GM21786 (cell line): ENCODE data around the gene FOXO3.
A peak's percentile ranks its signal among the peaks of the same experiment; 100 is the strongest.
"Not testable (repeated sequence)": the region's sequence is repeated elsewhere in the genome, so short reads cannot be mapped to it uniquely, and the experiment has no call there.

Experiments
- ATAC-seq: cut with Tn5 transposase; IDR thresholded peaks from one replicate; pipeline ENCODE4 v1.9.1; 2021; ENCODE audit not compliant: unreplicated experiment

The FOXO3 gene

GRCh38 chr6:108560463-108561308, at the start of gene FOXO3:
FOXO3 (plus strand) TSS chr6:108560917; CDS start chr6:108561209, 292 bp downstream.
- ATAC-seq = no peak

DNA sequence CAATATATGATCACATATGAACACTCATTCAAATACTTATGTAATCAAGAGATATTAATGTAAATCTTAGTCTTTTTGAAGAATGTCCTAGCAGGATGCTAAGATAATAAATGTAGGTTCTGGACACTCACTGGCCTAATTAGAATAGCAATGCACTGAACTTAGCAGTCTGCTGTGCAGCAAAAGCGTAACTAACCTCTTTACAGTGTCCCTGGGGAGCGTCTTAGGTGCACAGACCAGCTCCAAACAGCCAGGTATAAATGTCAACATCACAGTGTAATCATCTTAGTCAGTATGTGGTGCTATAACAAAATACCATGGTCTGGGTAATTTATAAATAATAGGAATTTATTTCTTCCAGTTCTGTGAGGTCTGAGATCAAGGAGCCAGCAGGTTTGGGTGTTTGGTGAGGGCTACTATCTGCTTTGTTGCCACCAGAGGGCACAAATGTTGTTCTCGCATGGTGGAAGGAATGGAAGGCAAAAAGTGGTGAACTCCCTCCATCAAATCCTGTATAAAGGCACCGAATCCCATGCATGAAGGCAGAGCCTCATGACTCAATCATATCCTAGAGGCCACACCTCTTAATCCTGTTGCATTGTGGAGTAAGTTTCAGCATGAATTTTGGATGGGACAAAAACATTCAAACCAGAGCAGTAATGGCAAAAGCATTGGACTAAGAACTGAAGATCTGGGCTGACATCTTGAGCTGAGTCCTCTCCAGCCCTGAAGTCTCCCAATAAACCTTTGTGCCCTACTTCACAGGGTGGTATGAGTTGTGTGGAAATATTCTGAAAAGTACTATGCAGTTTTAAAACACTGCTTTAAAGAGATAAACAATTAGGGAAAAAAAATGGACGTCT, 41.8 kb upstream of the FOXO3 start:
- ATAC-seq = no peak

DNA sequence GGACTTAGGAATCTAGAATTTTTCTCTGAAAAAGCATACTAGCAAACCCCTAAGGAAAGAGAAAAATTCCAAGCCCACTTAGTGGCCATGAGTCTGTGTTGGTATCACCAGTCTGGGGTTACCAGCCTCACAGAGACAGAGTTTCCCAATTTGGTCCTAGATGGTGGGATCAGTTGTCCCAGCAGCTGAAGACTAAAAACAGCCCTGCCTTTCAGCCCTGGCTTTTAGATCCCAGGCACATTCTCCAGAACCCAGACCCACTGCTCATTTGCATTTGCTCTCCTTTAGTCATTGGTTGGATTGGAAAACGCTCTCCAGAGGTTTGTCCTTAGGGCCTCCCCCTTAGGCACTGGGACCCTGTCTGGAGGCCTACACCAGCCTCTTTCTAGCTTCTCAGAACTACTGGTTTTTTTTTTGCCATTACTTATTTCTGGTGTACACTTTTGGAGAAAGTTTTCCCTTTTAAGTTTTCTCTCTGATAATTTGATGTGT, 39.1 kb upstream of the FOXO3 start:
- no peak for ATAC-seq

DNA sequence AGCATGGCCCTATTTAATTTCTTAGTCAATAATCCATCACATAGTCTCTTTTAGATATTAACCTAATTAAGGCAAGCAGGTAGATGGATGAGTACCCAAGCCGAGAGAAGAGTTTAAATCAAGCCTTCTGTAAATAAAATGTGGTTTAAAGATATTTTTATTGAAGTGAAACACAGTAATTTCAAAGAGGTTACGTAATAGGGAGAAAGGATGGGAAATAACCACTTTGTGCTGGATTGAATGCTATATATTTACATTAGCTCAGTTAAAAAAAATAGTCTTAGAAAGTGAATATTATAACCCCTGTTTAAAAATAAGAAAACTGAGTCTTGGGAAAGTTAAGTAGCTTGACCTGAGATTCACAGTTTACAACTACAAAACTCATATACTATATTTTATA, 37.0 kb upstream of the FOXO3 start:
- no peak for ATAC-seq

- no peak for ATAC-seq
These were observed 36.0 kb upstream of the FOXO3 start for GRCh38 chr6:108524528-108525248.

- ATAC-seq = no peak
These were observed 34.0 kb upstream of the FOXO3 start for GRCh38 chr6:108526739-108527174.

- ATAC-seq = no peak
These were observed 31.8 kb upstream of the FOXO3 start for GRCh38 chr6:108528878-108529277.

GRCh38 chr6:108531332-108531731, 29.4 kb upstream of the FOXO3 start:
- ATAC-seq = no peak

- ATAC-seq = no peak
These were observed 25.5 kb upstream of the FOXO3 start for GRCh38 chr6:108535114-108535742.

GRCh38 chr6:108535920-108536535, 24.7 kb upstream of the FOXO3 start:
- ATAC-seq = not testable (repeated sequence)

DNA sequence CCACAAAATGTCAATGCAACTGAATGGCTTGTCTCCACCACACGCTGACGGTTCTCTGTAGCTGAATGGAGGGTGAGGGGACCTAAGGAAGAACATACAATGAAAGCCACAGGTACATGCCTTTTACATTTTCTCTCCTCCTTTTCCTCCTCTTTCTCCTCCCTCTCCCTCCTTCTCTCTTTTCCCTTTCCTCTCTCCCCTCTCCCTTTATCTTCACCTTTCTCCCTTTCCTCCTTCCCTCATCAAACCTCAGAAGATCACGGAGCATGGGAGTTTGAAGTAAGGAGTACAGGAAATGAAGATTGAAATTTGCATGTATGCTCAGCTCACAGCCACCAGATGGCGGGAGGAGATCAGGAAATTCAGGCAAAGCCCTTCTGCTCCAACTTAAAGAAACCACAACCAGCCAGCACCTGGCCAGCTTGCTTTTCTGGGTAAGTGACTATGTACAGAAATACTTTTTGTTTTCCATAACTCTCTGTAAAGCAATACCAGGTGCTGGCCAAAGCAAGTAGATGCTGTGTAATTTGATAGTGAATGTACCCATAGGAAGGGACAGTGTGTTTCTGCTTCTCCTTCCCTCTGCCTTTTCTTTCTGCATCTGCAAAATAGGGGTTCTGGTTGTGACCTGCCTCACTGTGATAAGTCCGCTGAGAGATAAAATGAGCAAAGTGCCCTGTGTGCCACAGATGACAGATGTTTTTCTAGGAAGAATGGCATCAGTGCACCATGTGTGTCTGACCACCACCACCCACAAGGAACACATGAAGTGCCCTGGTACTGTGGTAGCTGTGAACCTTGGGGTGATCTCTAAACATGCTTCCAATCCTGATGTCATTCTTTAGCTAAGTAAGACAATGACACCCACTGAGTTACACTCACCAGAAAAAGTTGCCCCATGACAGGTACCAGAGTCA, 18.6 kb upstream of the FOXO3 start:
- ATAC-seq = peak; percentile 74

GRCh38 chr6:108543175-108543940, 17.4 kb upstream of the FOXO3 start:
- ATAC-seq = no peak

DNA sequence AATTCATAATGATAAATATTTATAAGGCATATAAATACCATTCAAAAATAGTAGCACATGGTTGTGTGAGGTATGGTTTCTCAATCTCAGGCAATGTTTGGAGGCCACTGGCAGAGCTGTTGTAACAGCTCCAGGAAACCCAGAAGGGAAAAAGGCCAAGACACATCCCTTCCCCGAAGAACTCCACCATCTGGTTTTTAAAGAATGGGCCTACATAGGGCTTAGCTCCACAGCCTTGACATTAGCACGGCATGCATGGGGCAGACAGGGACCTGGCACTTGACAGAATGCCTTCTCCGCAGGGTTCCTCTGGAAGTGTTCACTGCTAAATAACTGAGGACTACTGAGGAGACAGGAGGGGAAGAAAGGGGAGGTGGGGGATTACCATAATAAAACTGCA, 16.1 kb upstream of the FOXO3 start:
- ATAC-seq = no peak

GRCh38 chr6:108546079-108547049, 14.4 kb upstream of the FOXO3 start:
- no peak for ATAC-seq

DNA sequence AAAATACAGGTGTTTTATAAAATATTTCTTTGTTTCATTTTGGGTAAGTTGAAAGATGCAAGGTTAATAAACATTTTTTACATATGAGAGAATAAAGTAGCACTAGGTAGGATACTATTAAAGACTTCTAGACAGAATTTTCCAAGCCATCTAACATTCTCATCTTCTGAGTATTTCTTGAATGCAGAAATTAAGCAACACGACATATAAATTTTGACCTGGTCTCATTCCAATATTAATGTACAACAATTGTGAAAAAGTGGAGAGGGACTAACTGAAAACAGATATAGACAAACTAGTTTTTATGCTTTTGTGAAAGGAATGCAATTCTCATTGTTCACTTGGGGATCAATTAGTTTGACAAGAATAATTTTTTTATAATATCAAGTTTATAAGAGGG, 11.5 kb upstream of the FOXO3 start:
- ATAC-seq = no peak

GRCh38 chr6:108549741-108550140, 11.0 kb upstream of the FOXO3 start:
- ATAC-seq = no peak

DNA sequence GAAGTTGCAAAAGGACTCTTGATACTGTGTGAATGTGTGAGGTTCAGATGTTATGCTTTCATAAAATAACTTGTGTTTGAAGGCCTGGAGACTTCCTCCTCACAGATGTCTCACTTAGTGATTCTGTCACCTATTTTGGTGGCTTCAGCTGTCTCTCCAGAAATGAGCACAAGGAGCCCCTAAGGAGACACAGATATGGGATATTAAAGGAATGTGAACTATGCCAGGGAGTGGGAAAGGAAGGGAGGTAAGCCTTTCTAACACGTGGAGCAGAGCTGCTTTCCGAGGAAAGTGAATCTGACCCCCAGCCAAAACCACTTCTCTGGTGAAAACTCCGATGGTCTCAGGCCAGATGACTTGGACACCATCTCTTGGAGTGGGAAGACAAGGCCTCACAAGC, 10.5 kb upstream of the FOXO3 start:
- no peak for ATAC-seq
